ENCODE results near the gene SPACA7. TPM values are rescaled to one million over a fixed set of nuclear protein-coding genes. Genes with fewer than 3 reads are reported as not detected.

The SPACA7 gene
- total RNA-seq, 4 donors from 2014 or later = not detected

- no peaks in the 10 kb centered on the region for H3K27me3 ChIP-seq
- no peak overlapping the region for H3K4me3 ChIP-seq (replicated peaks in 1 of 3)
- peaks cover 9 to 26% of the 10 kb centered on the region in 2 donors for H3K4me1 ChIP-seq
- no peak overlapping the region for H3K27ac ChIP-seq
- H3K36me3 ChIP-seq = no peaks in the 10 kb centered on the region
- intact Hi-C loops (cut with DNase I) = no loop called here
- TF ChIP-seq CTCF (IDR thresholded peaks at IDR 0.05) (no peak), POLR2A (IDR thresholded peaks at IDR 0.05) (no peak)
- WGBS, 2 donors = 75 to 80% methylated on average over 13 of the region's 13 CpGs
- no peak for DNase-seq
- no peaks in the 10 kb centered on the region for H3K9me3 ChIP-seq
Observed at GRCh38 chr13:112349681-112350080, 26.5 kb upstream of the SPACA7 start.

DNA sequence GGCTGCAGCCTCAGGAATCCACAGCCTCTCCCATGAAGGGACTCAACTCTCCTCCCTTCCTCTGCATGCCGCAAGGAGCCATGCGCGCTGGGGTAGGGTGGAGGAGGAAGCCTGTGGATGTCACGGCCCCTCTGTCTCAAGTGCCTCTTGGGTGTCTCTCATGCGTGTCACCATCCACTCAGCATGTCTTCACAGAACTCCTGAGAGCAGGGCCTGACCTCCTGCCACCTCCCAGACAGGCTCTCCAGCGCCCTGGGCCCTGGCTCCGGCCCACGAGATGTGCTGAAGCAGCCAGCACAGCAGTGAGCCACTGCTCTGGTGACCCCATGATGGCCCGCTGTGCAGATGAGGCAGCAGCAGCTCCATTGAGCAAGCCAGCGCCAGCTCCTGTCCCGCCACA, 25.9 kb upstream of the SPACA7 start:
- intact Hi-C loops (cut with DNase I) = no loop called here
- H3K27me3 ChIP-seq = no peaks in the 10 kb centered on the region
- DNase-seq = peak; percentile 94 to 95
- 19 to 54% methylated on average over 7 to 11 of the region's 11 CpGs for WGBS, 2 donors
- no peak overlapping the region for H3K27ac ChIP-seq
- H3K9me3 ChIP-seq = no peaks in the 10 kb centered on the region
- TF ChIP-seq CTCF (IDR thresholded peaks at IDR 0.05) = no peak
- TF ChIP-seq POLR2A (IDR thresholded peaks at IDR 0.05) = no peak
- H3K4me3 ChIP-seq (replicated peaks in 1 of 3) = no peak overlapping the region
- H3K36me3 ChIP-seq = no peaks in the 10 kb centered on the region
- H3K4me1 ChIP-seq = peaks cover 9 to 26% of the 10 kb centered on the region in 2 donors

GRCh38 chr13:112351825-112352224, 24.3 kb upstream of the SPACA7 start:
- no peak for TF ChIP-seq CTCF (IDR thresholded peaks at IDR 0.05)
- no peak for TF ChIP-seq POLR2A (IDR thresholded peaks at IDR 0.05)
- WGBS, 2 donors = 54 to 61% methylated on average over 8 of the region's 8 CpGs
- Histone ChIP-seq H3K27ac (no peak overlapping the region), H3K36me3 (no peaks in the 10 kb centered on the region), H3K4me1 (peaks cover 9 to 26% of the 10 kb centered on the region in 2 donors), H3K4me3 (replicated peaks in 1 of 3) (no peak overlapping the region), H3K27me3 (no peaks in the 10 kb centered on the region), H3K9me3 (no peaks in the 10 kb centered on the region)
- intact Hi-C loops (cut with DNase I) = no loop called here
- no peak for DNase-seq

DNA sequence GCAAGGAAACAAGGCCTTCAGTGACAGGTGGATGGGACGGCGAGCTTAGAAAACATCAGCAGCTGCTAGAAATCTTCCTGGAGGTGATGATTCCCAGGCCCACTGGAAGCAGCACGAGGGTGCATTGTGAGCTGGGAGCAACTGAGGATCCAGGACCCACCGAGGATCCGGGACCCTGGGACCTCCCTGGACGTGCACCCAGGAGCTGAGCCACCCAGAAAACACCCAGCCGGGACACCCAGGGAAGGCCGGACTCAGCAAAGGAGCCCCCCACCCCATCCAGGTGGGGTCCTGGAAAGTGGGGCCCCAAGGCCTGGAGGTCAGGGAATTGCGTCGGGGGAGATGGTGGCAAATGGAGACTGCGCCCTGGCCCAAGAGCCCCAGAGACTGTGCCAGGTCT, 22.3 kb upstream of the SPACA7 start:
- Histone ChIP-seq H3K27me3 (no peaks in the 10 kb centered on the region), H3K9me3 (no peaks in the 10 kb centered on the region), H3K27ac (no peak overlapping the region), H3K36me3 (no peaks in the 10 kb centered on the region), H3K4me3 (replicated peaks in 1 of 3) (no peak overlapping the region), H3K4me1 (peaks cover 9 to 26% of the 10 kb centered on the region in 2 donors)
- WGBS, 2 donors = 85 to 91% methylated on average over 9 to 11 of the region's 11 CpGs
- intact Hi-C loops (cut with DNase I) = no loop called here
- no peak for TF ChIP-seq CTCF (IDR thresholded peaks at IDR 0.05)
- no peak for TF ChIP-seq POLR2A (IDR thresholded peaks at IDR 0.05)
- no peak for DNase-seq

DNA sequence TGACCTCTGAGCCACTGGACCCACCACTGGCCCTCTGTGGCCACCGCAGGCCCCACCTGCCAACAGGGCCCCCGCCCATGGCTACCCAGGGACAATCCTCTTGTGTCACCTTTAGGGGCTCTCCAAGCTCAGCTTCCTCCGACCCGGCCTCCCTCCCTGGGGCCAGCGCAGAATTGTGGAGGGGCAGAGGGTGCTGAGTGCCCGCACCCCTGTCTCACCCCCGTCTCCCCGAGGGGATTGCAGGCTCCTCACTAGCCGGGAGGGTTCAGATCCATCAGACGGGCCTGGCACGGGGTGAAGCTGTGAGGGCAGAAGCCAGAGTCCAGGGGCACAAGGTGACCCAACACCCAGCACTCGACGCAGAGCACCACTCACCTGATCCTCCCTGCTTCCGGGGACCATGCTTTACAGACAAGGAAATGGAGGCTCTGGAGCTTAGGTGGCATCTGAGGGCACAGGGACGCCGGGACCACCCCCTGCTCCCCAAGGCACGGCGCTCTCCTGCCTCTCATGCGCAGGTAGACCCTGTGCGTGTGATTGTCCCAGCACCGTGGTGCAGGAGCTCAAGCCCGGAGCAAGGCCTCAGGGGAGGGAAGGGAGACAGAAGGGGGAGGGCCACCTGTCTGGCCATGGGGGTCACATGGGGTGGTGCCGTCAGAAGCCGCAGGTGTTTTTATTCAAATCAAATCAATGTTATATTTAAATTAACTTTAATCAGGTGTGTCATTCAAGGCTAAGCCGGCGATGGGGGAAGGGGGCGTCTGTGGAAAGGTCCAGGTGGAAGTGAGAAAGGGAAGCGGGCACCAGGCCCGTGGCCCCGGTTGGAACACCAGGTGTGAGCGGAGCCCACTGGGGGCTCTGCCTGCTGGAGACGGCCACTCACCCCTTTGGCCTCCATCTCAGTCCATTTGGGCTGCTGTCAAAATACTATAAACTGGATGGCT, 21.6 kb upstream of the SPACA7 start:
- intact Hi-C loops (cut with DNase I) = no loop called here
- 89 to 94% methylated on average over 29 of the region's 32 CpGs for WGBS, 2 donors
- DNase-seq = no peak

More for the DNA sequence above, 21.6 kb upstream of the SPACA7 start:
- no peaks in the 10 kb centered on the region for H3K36me3 ChIP-seq
- no peaks in the 10 kb centered on the region for H3K9me3 ChIP-seq
- no peak overlapping the region for H3K4me3 ChIP-seq (replicated peaks in 1 of 3)
- H3K27ac ChIP-seq = no peak overlapping the region
- no peaks in the 10 kb centered on the region for H3K27me3 ChIP-seq
- H3K4me1 ChIP-seq = peaks cover 9 to 20% of the 10 kb centered on the region in 2 donors
- no peak for TF ChIP-seq CTCF (IDR thresholded peaks at IDR 0.05)
- TF ChIP-seq POLR2A (IDR thresholded peaks at IDR 0.05) = no peak
